Glutamatergic neuron (in vitro differentiated cells): ENCODE measurements around the gene HACD4. TPM values are rescaled to one million over a fixed set of nuclear protein-coding genes. Genes with fewer than 3 reads are reported as not detected.

ENCODE experiments used
- DNase-seq: peaks from one replicate; pipeline ENCODE4 v3.0.0; 2022
- H3K27ac Mint-ChIP-seq: one replicate; pipeline ENCODE4 v1.8.0; 2020; ENCODE audit warnings: mild to moderate bottlenecking, mixed read lengths, inconsistent platforms; ENCODE audit not compliant: unreplicated experiment
- H3K27me3 Mint-ChIP-seq: one replicate; pipeline ENCODE4 v1.8.0; 2020; ENCODE audit warnings: mild to moderate bottlenecking, moderate library complexity, mixed read lengths, inconsistent platforms; ENCODE audit not compliant: unreplicated experiment
- H3K36me3 Mint-ChIP-seq: one replicate; pipeline ENCODE4 v1.8.0; 2020; ENCODE audit warnings: mild to moderate bottlenecking, mixed read lengths, inconsistent platforms; ENCODE audit not compliant: unreplicated experiment
- H3K4me1 Mint-ChIP-seq: one replicate; pipeline ENCODE4 v1.8.0; 2020; ENCODE audit warnings: mild to moderate bottlenecking, low read depth, mixed read lengths, inconsistent platforms; ENCODE audit not compliant: unreplicated experiment
- H3K4me3 Mint-ChIP-seq: one replicate; pipeline ENCODE4 v1.8.0; 2020; ENCODE audit warnings: mild to moderate bottlenecking, mixed read lengths, inconsistent platforms; ENCODE audit not compliant: unreplicated experiment
- H3K9me3 Mint-ChIP-seq: one replicate; pipeline ENCODE4 v1.8.0; 2020; ENCODE audit warnings: mild to moderate bottlenecking, moderate library complexity, mixed read lengths, inconsistent platforms; ENCODE audit not compliant: unreplicated experiment
- CTCF ChIP-seq: fragments of 200-600 bp; sonication (generic); IDR thresholded peaks from one replicate; pipeline ENCODE4 v1.5.0; 2021; ENCODE audit not compliant: partially characterized antibody, unreplicated experiment
- total RNA-seq: library from RNA; stranded (reverse); fragmentation: NEBNext Ultra II Directional; extraction: Animal tissue kit (Norgen Biotek cat#: 25700); gene quantifications from one replicate; pipeline ENCODE4 v1.2.1, GENCODE V29; 2021; ENCODE audit not compliant: unreplicated experiment

The HACD4 gene
- total RNA-seq, 1 donor from 2014 or later = 0.10 TPM

- no peak for TF ChIP-seq CTCF
- H3K4me3 Mint-ChIP-seq = no peak overlapping the region
- H3K9me3 Mint-ChIP-seq = peaks cover 1% of the 10 kb centered on the region
- H3K27ac Mint-ChIP-seq = no peak overlapping the region
- H3K36me3 Mint-ChIP-seq = peaks cover 5% of the 10 kb centered on the region
- H3K27me3 Mint-ChIP-seq = no peaks in the 10 kb centered on the region
- H3K4me1 Mint-ChIP-seq = no peaks in the 10 kb centered on the region
- no peak for DNase-seq
These were observed 43.9 kb downstream of the HACD4 start for GRCh38 chr9:20987521-20987920.

- H3K9me3 Mint-ChIP-seq = peaks cover 1% of the 10 kb centered on the region
- H3K36me3 Mint-ChIP-seq = peaks cover 5% of the 10 kb centered on the region
- DNase-seq = no peak
- H3K4me1 Mint-ChIP-seq = no peaks in the 10 kb centered on the region
- no peaks in the 10 kb centered on the region for H3K27me3 Mint-ChIP-seq
- no peak overlapping the region for H3K27ac Mint-ChIP-seq
- H3K4me3 Mint-ChIP-seq = no peak overlapping the region
- TF ChIP-seq CTCF = no peak
These were observed 45.4 kb downstream of the HACD4 start for GRCh38 chr9:20985851-20986600.

DNA sequence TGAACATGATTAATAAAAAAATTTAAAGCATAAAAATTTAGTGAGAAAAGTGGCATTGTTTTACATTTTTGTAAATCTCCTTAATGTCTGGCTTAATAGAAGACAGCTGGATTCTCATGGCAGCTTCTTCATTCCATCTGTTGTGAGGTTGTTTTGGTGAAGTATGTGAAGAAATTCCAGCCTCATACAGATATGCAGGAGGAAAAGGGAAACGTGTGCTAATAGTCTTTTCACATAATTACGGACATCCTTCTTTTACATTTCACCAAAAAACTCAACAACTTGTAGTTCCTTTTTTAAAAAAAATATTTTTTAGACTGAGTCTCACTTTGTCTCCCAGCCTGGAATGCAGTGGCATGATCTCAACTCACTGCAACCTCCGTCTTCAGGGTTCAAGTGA, 46.9 kb downstream of the HACD4 start:
- TF ChIP-seq CTCF = no peak
- H3K27me3 Mint-ChIP-seq = no peaks in the 10 kb centered on the region
- no peak overlapping the region for H3K4me3 Mint-ChIP-seq
- DNase-seq = no peak
- H3K9me3 Mint-ChIP-seq = no peaks in the 10 kb centered on the region
- H3K36me3 Mint-ChIP-seq = no peaks in the 10 kb centered on the region
- no peak overlapping the region for H3K27ac Mint-ChIP-seq
- no peaks in the 10 kb centered on the region for H3K4me1 Mint-ChIP-seq

DNA sequence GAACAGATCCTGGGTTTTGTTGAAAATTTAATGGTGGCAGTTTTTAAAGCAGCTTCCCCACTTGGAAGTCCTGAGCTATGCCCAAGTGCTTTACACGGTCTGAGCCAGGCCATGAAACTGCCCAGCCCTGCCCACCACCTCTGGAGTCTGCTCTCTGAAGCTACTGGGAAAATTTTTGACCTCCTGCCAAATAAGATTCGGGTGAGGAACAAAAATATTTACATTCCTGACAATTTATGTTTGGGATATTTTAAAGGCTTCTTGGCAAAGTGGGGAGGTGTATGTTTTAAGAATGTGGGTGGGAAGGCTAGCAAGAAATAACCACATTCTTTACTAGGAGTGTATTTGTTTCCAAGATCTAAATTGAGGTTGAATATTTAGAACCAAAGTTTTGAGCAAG, 50.0 kb downstream of the HACD4 start:
- TF ChIP-seq CTCF = no peak
- no peak for DNase-seq
- Mint-ChIP-seq H3K27me3 (no peaks in the 10 kb centered on the region), H3K27ac (no peak overlapping the region), H3K9me3 (peaks cover 2% of the 10 kb centered on the region), H3K4me1 (no peaks in the 10 kb centered on the region), H3K4me3 (no peak overlapping the region), H3K36me3 (no peaks in the 10 kb centered on the region)

- Mint-ChIP-seq H3K4me3 (no peak overlapping the region), H3K4me1 (no peaks in the 10 kb centered on the region), H3K27ac (no peak overlapping the region), H3K27me3 (no peaks in the 10 kb centered on the region), H3K9me3 (peaks cover 2% of the 10 kb centered on the region), H3K36me3 (no peaks in the 10 kb centered on the region)
- DNase-seq = no peak
- no peak for TF ChIP-seq CTCF
These were observed 50.5 kb downstream of the HACD4 start for GRCh38 chr9:20980832-20981455.
